HG03097 (cell line): ENCODE data around the gene ZCCHC24.
"Not testable (repeated sequence)": the region's sequence is repeated elsewhere in the genome, so short reads cannot be mapped to it uniquely, and the experiment has no call there.

Experiments
- ATAC-seq: cut with Tn5 transposase; IDR thresholded peaks from one replicate; pipeline ENCODE4 v1.9.1; 2021; ENCODE audit not compliant: unreplicated experiment, low FRiP score

Gene ZCCHC24

GRCh38 chr10:79350407-79351154, 94.8 kb downstream of the ZCCHC24 start:
- ATAC-seq = no peak

GRCh38 chr10:79349766-79350406, 95.5 kb downstream of the ZCCHC24 start:
- no peak for ATAC-seq

GRCh38 chr10:79349072-79349491, 96.3 kb downstream of the ZCCHC24 start:
- ATAC-seq = no peak

DNA sequence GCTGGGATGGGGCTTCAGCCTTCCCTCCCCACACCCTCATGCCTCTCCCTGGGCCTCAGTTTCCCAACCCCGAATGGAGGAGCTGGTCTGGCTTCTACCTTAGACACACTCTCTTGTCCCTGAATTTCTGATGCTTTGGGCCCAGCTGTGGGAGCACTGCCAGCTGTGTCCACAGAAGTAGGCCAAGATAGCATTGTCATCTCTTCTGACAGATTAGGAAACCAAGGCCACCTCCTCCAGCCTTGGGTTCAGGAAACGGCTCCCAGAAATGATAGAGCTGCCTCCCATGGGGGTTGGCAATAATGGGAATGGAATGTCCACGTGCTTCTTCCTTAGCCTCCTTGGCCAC, 96.8 kb downstream of the ZCCHC24 start:
- ATAC-seq = no peak

DNA sequence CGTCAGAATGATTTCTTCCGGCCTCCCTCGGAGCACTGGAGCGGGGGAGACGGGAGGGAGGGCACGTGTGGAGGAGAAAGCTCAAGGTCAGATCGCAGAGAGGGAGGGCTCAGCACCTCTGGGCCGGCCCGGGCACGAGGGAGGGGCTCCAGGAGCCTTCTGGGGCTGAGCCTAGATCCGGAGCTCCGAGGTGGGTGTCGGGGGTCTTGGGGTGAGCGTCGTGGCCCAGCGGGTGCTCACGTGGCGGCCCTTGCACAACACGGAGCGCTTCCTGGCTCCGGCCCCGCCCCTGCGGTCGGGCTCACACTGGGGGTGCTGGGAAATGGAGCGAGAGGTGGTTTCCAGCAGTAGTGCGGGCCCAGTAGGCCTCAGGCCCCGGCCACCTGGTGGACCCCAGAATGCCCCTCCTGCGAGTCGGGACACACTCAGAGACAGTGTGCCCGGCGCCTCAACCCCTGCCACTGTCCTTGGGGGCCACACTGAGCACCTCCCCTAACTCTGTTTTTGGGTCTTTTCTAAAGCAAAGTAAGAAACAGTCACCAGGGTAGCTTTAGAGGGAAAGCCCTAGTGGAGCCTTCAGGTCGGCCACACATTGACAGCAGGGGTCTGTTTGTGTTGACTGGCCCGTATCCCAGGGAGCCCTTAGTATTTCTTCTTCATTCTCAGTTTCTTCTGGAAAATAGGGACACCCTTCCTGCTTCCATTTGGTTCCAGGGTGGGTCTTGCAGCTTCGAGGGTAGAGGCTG, 97.4 kb downstream of the ZCCHC24 start:
- peak; percentile 55 for ATAC-seq

GRCh38 chr10:79347226-79347893, 98.1 kb downstream of the ZCCHC24 start, which contains the start of gene PPIF:
TSS of gene PPIF (plus strand) at chr10:79347469. CDS start at chr10:79347549, 80 bp downstream.
- peak; percentile 76 for ATAC-seq

GRCh38 chr10:79346388-79347225, 98.8 kb downstream of the ZCCHC24 start:
- no peak for ATAC-seq

- ATAC-seq = no peak
Measured at GRCh38 chr10:79346012-79346340, 99.4 kb downstream of the ZCCHC24 start.

DNA sequence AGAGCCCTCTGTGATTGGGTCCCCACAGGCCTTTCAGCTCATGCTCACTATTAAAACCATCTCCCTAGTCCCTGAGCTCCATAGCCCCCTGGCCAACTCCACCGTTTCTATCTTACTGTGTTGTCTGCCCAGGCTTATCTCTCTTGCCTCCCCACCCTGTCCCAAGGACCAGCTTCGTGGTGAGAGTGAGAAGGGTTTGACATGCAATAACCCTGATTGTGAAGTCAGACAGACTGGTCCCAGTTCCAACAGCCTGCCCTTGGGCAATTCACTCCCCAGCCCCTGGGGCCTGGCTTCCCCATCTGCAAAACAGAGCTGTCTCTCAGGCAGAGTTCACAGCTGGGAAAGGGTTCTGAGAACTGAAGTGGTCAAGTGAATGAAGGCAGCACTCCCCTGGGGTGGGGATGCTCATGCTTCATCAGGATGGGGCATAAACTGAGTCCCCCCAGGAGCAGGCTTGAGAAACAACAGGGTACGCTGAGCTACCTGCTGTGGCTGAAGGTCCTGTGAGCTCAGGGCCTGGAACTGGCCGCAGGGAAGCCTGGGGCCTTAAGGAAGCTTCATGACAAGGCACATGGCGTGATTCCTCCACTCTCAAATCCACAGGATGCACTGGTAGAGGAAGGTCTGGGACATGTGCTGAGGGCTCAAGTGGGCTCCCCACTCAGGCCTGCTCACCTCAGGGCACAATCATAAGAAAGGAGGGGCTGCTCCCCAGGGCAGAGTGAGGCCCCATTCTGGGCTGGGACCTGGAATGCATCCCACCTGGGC, 100.0 kb downstream of the ZCCHC24 start:
- ATAC-seq = no peak

DNA sequence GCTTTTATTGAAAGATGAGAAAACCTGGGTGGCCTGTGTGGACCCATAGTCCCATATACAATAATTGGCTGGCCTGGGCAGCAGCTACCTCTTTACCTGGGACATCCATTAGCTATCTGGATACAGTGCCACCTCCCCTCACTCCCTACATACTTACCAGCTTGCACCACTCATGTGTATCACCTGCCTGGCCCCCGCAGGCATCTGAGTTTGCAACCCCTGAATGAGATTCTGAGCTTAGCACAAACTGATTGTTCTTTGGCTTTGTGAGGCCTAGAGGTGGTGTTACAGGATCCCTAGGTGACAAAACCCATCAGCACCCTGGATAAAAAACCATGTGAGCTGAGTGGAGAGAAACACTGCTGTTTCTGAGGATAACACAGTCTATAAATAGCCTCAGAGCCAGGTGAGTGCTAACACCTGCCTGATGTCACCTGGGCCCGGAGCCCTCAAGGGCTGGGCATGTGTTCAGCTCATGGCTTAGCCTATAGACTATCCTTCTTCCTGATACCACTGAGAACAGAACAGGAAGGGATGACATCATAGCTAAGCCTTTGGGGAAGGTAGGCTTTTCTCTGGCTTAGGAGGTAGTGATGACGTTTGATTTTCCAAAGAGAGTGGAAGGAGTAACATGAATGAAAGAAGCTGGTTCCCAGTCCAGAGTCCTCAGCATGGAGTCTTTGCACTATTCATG, 100.8 kb downstream of the ZCCHC24 start:
- ATAC-seq = no peak

GRCh38 chr10:79342811-79343561, 102.4 kb downstream of the ZCCHC24 start:
- no peak for ATAC-seq

DNA sequence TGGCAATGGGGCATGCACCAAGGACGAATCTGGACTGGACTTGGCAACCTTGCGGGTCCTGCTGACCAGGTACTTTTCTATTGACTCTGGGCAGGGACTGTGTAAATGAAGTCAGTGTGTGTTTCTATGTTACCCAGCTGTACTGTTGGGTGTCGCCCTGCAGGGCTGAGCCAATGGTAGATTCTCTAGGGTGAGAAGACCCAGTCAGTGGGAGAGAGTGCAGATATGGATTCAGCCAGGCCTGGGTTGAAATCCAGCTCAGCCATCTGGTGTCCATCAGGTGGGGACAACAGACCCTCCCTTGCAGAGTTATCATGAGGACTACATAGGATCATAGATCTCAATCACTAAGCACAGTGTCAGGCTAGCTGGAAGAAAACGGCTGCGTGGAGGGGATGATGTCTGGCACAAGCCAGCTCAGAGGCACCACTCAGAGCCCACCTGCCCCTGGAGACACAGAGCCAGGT, 103.1 kb downstream of the ZCCHC24 start:
- no peak for ATAC-seq

- no peak for ATAC-seq
Measured at GRCh38 chr10:79340646-79341244, 104.7 kb downstream of the ZCCHC24 start.

GRCh38 chr10:79339266-79339665, 106.2 kb downstream of the ZCCHC24 start:
- ATAC-seq = no peak

GRCh38 chr10:79337783-79338469, 107.5 kb downstream of the ZCCHC24 start:
- not testable (repeated sequence) for ATAC-seq

- ATAC-seq = no peak
Measured at GRCh38 chr10:79336739-79337138, 108.7 kb downstream of the ZCCHC24 start.

GRCh38 chr10:79336276-79336675, 109.1 kb downstream of the ZCCHC24 start:
- no peak for ATAC-seq
